Body of pancreas (tissue), 4 donors: ENCODE results near the gene OR51L1.

Experiments
- POLR2A ChIP-seq, 3 donors: fragments of 450-650 bp; IDR thresholded peaks; one replicate each; pipeline ENCODE4 v1.6.1; 2016; ENCODE audit warnings: antibody characterized with exemption in 3 of 3, mild to moderate bottlenecking in 2 of 3
- TF ChIP-seq, protein P1 (sequence below), 7 experiments: fragments of 450-650 bp in 4 of 7; fragments of 200-600 bp in 3 of 7; sonication (generic) in 3 of 7; IDR thresholded peaks; one replicate each; pipeline ENCODE4 v1.5.1; 2016 to 2019; ENCODE audit warnings: antibody characterized with exemption in 7 of 7

- TF ChIP-seq POLR2A (IDR thresholded peaks at IDR 0.05), result no peak
- TF ChIP-seq, protein P1, sequence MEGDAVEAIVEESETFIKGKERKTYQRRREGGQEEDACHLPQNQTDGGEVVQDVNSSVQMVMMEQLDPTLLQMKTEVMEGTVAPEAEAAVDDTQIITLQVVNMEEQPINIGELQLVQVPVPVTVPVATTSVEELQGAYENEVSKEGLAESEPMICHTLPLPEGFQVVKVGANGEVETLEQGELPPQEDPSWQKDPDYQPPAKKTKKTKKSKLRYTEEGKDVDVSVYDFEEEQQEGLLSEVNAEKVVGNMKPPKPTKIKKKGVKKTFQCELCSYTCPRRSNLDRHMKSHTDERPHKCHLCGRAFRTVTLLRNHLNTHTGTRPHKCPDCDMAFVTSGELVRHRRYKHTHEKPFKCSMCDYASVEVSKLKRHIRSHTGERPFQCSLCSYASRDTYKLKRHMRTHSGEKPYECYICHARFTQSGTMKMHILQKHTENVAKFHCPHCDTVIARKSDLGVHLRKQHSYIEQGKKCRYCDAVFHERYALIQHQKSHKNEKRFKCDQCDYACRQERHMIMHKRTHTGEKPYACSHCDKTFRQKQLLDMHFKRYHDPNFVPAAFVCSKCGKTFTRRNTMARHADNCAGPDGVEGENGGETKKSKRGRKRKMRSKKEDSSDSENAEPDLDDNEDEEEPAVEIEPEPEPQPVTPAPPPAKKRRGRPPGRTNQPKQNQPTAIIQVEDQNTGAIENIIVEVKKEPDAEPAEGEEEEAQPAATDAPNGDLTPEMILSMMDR (IDR thresholded peaks at IDR 0.05), result no peak
Measured at GRCh38 chr11:5011254-5011653, 16.6 kb downstream of the OR51L1 start.
